ENCODE results near the gene ZMIZ2. TPM values are rescaled to one million over a fixed set of nuclear protein-coding genes. Genes with fewer than 3 reads are reported as not detected.
"Not testable (repeated sequence)": the region's sequence is repeated elsewhere in the genome, so short reads cannot be mapped to it uniquely, and the experiment has no call there.

ZMIZ2 gene
- total and polyA plus RNA-seq, 8 donors, result 54.0 to 96.1 (median 65.8) TPM

DNA sequence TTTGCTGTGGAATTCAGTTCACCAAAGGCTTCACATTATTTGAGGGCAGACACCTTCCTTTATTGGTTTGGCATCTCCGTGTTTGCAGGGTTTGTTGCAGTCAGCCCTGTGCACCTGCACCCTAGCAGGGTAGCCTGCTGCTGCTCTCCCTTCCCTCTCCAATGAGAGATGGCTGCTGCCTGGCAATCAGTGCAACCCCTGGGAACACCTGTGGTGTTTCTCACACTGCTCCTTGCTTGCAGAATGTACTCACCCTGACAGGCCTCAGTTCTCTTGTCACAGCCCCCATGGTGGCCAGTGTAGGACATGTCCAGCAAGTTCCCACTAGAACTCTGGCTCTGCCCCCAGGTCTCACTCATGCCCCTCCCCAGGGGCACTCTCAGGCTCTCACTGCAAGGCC lies 35.7 kb downstream of the ZMIZ2 start:
- no peaks in the 10 kb centered on the region for H3K27me3 ChIP-seq
- no peak overlapping the region for H3K27ac ChIP-seq
- no peaks in the 10 kb centered on the region for H3K4me1 ChIP-seq
- no peak overlapping the region for H3K4me3 ChIP-seq
- DNase-seq (no peak), ATAC-seq (no peak)
- no peak for TF ChIP-seq CTCF (IDR thresholded peaks at IDR 0.05)
- peaks cover 0 to 5% of the 10 kb centered on the region in 2 donors for H3K9me3 ChIP-seq
- no peaks in the 10 kb centered on the region for H3K36me3 ChIP-seq
- intact Hi-C loops (cut with DNase I), result no loop called here

DNA sequence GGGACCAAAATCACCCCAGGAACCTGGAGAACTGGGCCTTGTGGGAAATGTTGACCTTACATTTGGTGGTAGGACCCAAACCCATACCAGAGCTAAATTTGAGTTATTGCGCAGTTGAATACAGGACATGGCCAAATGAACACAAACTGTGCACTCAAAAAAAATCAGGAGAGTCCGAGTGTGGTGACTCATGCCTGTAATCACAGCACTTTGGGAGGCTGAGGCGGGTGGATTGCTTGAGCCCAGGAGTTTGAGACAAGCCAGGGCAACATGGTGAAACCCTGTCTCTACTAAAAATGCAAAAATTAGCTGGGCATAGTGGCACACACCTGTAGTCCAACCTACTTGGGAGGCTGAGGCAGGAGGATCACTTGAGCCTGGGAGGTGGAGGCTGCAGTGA lies 36.6 kb downstream of the ZMIZ2 start:
- H3K36me3 ChIP-seq; H3K9me3 ChIP-seq; intact Hi-C loops (cut with DNase I); H3K27ac ChIP-seq; H3K4me3 ChIP-seq; ATAC-seq; H3K4me1 ChIP-seq; DNase-seq; H3K27me3 ChIP-seq: not testable (repeated sequence)

- Histone ChIP-seq H3K4me3 (no peak overlapping the region), H3K4me1 (no peaks in the 10 kb centered on the region), H3K36me3 (no peaks in the 10 kb centered on the region), H3K27ac (no peak overlapping the region), H3K9me3 (peaks cover 0 to 5% of the 10 kb centered on the region in 2 donors), H3K27me3 (no peaks in the 10 kb centered on the region)
- TF ChIP-seq CTCF (IDR thresholded peaks at IDR 0.05), result no peak
- intact Hi-C loops (cut with DNase I), result no loop called here
- DNase-seq (no peak), ATAC-seq (no peak)
These were observed 38.4 kb downstream of the ZMIZ2 start for GRCh38 chr7:44787041-44787440.

DNA sequence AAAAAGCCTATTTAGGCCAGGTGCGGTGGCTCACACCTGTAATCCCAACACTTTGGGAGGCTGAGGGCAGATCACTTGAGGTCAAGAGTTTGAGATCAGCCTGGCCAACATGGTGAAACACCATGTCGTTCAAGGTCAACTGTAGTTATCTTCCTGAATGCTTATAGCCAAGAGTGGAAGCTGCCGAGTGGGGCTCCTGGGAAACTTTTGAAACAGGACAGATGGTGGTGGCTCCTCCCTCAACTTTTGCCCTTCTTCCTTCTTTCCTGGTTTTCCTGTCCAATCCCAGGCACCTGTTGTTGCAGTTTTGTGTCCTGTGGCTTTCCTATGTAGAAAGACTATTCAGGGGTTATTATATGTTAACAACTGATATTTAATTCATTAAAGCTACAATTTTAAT lies 39.1 kb downstream of the ZMIZ2 start:
- Histone ChIP-seq H3K4me3 (no peak overlapping the region), H3K27ac (no peak overlapping the region), H3K36me3 (no peaks in the 10 kb centered on the region), H3K4me1 (no peaks in the 10 kb centered on the region), H3K27me3 (no peaks in the 10 kb centered on the region), H3K9me3 (peaks cover 0 to 5% of the 10 kb centered on the region in 2 donors)
- ATAC-seq, result no peak
- intact Hi-C loops (cut with DNase I), result no loop called here
- no peak for TF ChIP-seq CTCF (IDR thresholded peaks at IDR 0.05)
- DNase-seq, result no peak

GRCh38 chr7:44789990-44790389 lies 41.3 kb downstream of the ZMIZ2 start:
- intact Hi-C loops (cut with DNase I), result no loop called here
- H3K27me3 ChIP-seq, result no peaks in the 10 kb centered on the region
- H3K4me3 ChIP-seq, result no peak overlapping the region
- no peak for DNase-seq
- H3K27ac ChIP-seq, result no peak overlapping the region
- no peak for ATAC-seq
- H3K4me1 ChIP-seq, result no peaks in the 10 kb centered on the region
- H3K36me3 ChIP-seq, result no peaks in the 10 kb centered on the region
- TF ChIP-seq CTCF (IDR thresholded peaks at IDR 0.05), result no peak
- H3K9me3 ChIP-seq, result no peaks in the 10 kb centered on the region

All from left lung (tissue), 10 donors.